ENCODE data around the gene MTCL1.

The MTCL1 gene

DNA sequence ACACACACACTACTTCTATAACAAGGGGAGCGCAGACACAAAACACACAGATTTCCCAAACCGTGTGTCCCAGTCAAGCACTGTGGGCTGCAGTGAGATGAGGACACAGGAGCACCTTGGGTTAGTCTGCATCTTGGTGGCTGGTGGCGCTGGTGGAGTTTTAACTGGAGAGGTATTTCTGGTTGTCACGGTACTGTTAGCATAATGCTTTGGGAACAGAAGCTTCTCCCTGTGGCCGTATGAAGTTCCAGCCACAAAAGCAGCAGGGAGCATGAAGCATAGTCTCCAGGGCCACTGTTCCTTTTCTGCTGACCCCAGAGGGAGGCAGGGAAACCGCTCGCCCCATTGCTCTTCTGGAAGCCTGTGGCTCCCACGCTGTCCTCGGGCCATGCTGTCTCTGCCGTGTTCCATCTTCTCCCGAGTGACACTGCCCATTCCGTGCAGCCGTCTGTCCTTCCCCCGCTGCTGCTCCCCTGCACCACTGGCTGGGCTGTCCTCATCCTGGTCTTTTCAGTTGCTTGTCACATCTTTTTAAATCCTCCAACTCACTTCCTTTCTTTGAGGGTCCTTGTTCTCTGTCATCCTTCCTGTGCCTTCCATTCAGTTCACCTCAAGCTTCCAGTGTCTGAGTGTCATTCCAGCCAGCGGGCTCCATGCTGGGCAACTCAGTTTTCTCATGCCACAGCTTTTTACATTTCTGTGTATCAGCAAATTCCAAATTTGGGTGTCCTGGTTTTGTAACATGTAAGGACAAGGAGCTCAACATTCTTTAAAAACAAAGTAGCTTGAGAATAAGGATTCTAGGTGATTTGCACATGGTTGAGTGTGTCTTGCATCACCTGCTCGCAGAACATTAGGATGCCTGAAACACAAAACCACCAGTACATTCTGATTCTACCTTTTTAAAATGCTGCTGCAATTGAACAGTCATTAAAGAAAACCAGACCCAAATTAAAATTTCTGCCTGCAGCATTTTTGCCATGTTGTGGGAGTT is 125.0 kb downstream of the MTCL1 start:
- no peak for TF ChIP-seq EZH2phosphoT487 (IDR thresholded peaks at IDR 0.05; ENCODE audit: borderline replicate concordance)
- TF ChIP-seq, protein P1, sequence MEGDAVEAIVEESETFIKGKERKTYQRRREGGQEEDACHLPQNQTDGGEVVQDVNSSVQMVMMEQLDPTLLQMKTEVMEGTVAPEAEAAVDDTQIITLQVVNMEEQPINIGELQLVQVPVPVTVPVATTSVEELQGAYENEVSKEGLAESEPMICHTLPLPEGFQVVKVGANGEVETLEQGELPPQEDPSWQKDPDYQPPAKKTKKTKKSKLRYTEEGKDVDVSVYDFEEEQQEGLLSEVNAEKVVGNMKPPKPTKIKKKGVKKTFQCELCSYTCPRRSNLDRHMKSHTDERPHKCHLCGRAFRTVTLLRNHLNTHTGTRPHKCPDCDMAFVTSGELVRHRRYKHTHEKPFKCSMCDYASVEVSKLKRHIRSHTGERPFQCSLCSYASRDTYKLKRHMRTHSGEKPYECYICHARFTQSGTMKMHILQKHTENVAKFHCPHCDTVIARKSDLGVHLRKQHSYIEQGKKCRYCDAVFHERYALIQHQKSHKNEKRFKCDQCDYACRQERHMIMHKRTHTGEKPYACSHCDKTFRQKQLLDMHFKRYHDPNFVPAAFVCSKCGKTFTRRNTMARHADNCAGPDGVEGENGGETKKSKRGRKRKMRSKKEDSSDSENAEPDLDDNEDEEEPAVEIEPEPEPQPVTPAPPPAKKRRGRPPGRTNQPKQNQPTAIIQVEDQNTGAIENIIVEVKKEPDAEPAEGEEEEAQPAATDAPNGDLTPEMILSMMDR (conservative IDR thresholded peaks at IDR 0.05; ENCODE audit: low read length), result no peak
- Histone ChIP-seq H3K9me3 (ENCODE audit: insufficient read depth, low read depth, low read length) (no peaks in the 10 kb centered on the region), H3K79me2 (ENCODE audit: insufficient read depth, low read length) (no peaks in the 10 kb centered on the region)

GRCh38 chr18:8831112-8831511 is 125.8 kb downstream of the MTCL1 start:
- no peak overlapping the region for H2AFZ ChIP-seq (ENCODE audit: low read length)
- H3K9me3 ChIP-seq (ENCODE audit: insufficient read depth, low read depth, low read length), result no peaks in the 10 kb centered on the region
- no peaks in the 10 kb centered on the region for H4K20me1 ChIP-seq (ENCODE audit: insufficient read depth, low read length, poor library complexity, severe bottlenecking)
- H3K4me3 ChIP-seq (ENCODE audit: low read length, poor library complexity, severe bottlenecking), result no peak overlapping the region
- H3F3A ChIP-seq (ENCODE audit: low read depth), result no peaks in the 10 kb centered on the region
- no peaks in the 10 kb centered on the region for H3K27me3 ChIP-seq (ENCODE audit: insufficient read depth, low read length, poor library complexity, severe bottlenecking)
- H3K9me2 ChIP-seq (replicated peaks; ENCODE audit: low read depth, low read length), result no peaks in the 10 kb centered on the region
- H3K4me1 ChIP-seq (ENCODE audit: insufficient read depth, low read length, poor library complexity, severe bottlenecking), result peaks cover 14% of the 10 kb centered on the region
- H3K9ac ChIP-seq (ENCODE audit: low read depth, low read length, poor library complexity, severe bottlenecking), result no peak overlapping the region
- no peaks in the 10 kb centered on the region for H3K36me3 ChIP-seq (ENCODE audit: insufficient read depth, low read length)
- H3K4me2 ChIP-seq (ENCODE audit: low read depth, low read length, poor library complexity, severe bottlenecking), result no peak overlapping the region
- TF ChIP-seq, protein P1 (conservative IDR thresholded peaks at IDR 0.05; ENCODE audit: low read length), result no peak
- no peak for TF ChIP-seq EZH2phosphoT487 (IDR thresholded peaks at IDR 0.05; ENCODE audit: borderline replicate concordance)
- no peaks in the 10 kb centered on the region for H3K79me2 ChIP-seq (ENCODE audit: insufficient read depth, low read length)

More for the DNA sequence above, 125.0 kb downstream of the MTCL1 start:
- no peaks in the 10 kb centered on the region for H3F3A ChIP-seq (ENCODE audit: low read depth)
- H3K27me3 ChIP-seq (ENCODE audit: insufficient read depth, low read length, poor library complexity, severe bottlenecking), result no peaks in the 10 kb centered on the region
- H3K9me2 ChIP-seq (replicated peaks; ENCODE audit: low read depth, low read length), result no peaks in the 10 kb centered on the region
- H3K9ac ChIP-seq (ENCODE audit: low read depth, low read length, poor library complexity, severe bottlenecking), result no peak overlapping the region
- no peak overlapping the region for H3K4me3 ChIP-seq (ENCODE audit: low read length, poor library complexity, severe bottlenecking)
- H3K36me3 ChIP-seq (ENCODE audit: insufficient read depth, low read length), result no peaks in the 10 kb centered on the region
- no peak overlapping the region for H2AFZ ChIP-seq (ENCODE audit: low read length)
- H3K4me1 ChIP-seq (ENCODE audit: insufficient read depth, low read length, poor library complexity, severe bottlenecking), result peaks cover 14% of the 10 kb centered on the region
- no peaks in the 10 kb centered on the region for H4K20me1 ChIP-seq (ENCODE audit: insufficient read depth, low read length, poor library complexity, severe bottlenecking)
- H3K4me2 ChIP-seq (ENCODE audit: low read depth, low read length, poor library complexity, severe bottlenecking), result no peak overlapping the region

- Histone ChIP-seq H3F3A (ENCODE audit: low read depth) (no peaks in the 10 kb centered on the region), H3K9ac (ENCODE audit: low read depth, low read length, poor library complexity, severe bottlenecking) (no peak overlapping the region), H3K4me3 (ENCODE audit: low read length, poor library complexity, severe bottlenecking) (no peak overlapping the region), H4K20me1 (ENCODE audit: insufficient read depth, low read length, poor library complexity, severe bottlenecking) (no peaks in the 10 kb centered on the region), H2AFZ (ENCODE audit: low read length) (no peak overlapping the region), H3K9me3 (ENCODE audit: insufficient read depth, low read depth, low read length) (no peaks in the 10 kb centered on the region), H3K4me2 (ENCODE audit: low read depth, low read length, poor library complexity, severe bottlenecking) (no peak overlapping the region), H3K27me3 (ENCODE audit: insufficient read depth, low read length, poor library complexity, severe bottlenecking) (no peaks in the 10 kb centered on the region), H3K36me3 (ENCODE audit: insufficient read depth, low read length) (no peaks in the 10 kb centered on the region), H3K9me2 (replicated peaks; ENCODE audit: low read depth, low read length) (no peaks in the 10 kb centered on the region), H3K4me1 (ENCODE audit: insufficient read depth, low read length, poor library complexity, severe bottlenecking) (peaks cover 14% of the 10 kb centered on the region), H3K79me2 (ENCODE audit: insufficient read depth, low read length) (no peaks in the 10 kb centered on the region)
- no peak for TF ChIP-seq EZH2phosphoT487 (IDR thresholded peaks at IDR 0.05; ENCODE audit: borderline replicate concordance)
- TF ChIP-seq, protein P1 (conservative IDR thresholded peaks at IDR 0.05; ENCODE audit: low read length), result no peak
These were observed 126.2 kb downstream of the MTCL1 start for GRCh38 chr18:8831531-8831930.

Measured in Loucy (cell line).